ENCODE measurements around the gene PLEKHO1. TPM values are rescaled to one million over a fixed set of nuclear protein-coding genes. Genes with fewer than 3 reads are reported as not detected.
A peak's percentile ranks its signal among the peaks of the same experiment; 100 is the strongest.

Gene PLEKHO1
- total RNA-seq, 8 experiments from 2014 or later, result 28.1 to 143 (median 48.9) TPM

DNA sequence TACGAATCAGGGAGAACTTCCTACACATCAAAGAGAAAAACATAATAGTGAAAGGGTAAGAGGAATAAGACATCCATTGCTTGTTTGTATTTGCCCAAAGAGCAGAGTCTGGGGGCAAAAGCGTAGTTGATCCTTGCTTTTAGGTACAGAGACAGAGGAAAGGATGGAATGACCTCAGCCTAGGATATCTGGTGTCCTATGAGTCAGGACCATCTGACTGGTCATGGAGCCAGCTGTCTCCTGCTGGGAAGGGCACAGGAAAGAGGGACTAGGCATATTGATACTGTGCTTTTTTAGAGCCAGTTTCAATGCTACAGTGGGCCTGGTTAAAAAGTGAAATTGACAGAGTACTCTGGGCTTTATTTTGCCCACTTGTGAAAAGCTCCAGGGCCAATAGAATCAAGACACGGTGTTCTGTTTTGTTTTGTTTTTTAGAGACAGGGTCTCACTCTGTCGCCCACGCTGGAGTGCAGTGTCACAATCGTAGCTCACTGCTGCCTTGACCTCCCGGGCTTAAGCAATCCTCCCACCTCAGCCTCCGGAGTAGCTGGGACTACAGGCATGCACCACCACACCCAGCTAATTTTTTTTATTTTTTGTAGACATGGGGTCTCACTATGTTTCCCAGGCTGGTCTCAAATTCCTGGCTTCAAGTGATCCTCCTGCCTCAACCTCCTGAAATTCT lies 3.2 kb downstream of the PLEKHO1 start:
- in situ Hi-C loops (cut with MboI; ENCODE audit: low pct_unique_long_range_greater_than_20kb in 2 of 9, low sequenced_read_pairs in 9 of 9, unreplicated experiment in 9 of 9), result no loop called here
- ATAC-seq (replicated peaks in 6 of 8), result peak in 1 of 8 experiments; percentile 2
- Histone ChIP-seq H3K4me3 (no peak overlapping the region), H3K27ac (no peak overlapping the region), H3K4me1 (replicated peaks in 1 of 2) (peaks cover 20 to 27% of the 10 kb centered on the region in 2 donors)
- WGBS, 10 experiments, result 52 to 97% (median 92%) methylated on average over 2 to 8 of the region's 8 CpGs

DNA sequence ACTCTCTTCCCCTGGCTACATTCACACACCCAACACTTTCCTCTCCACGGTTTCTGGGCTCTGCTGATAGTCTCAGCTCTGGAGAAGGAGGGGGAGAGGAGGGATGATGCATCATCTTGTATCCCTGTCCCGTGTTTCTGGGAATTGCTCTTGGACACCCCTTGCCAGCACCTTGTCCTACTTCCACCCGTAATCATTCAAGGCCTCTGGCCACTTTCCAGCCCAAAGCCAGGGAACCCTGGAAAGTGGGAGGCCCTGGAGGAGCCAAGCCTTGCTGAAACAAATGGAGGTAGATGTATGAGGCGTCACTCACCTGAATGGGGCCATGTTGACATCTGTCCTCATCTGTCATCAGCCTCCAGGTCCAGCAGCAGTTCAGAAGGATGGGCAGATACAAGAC lies 4.4 kb downstream of the PLEKHO1 start:
- Histone ChIP-seq H3K27ac (no peak overlapping the region), H3K4me1 (replicated peaks in 1 of 2) (peaks cover 16 to 20% of the 10 kb centered on the region in 2 donors), H3K4me3 (no peak overlapping the region)
- WGBS, 10 experiments, result 0 to 97% (median 83%) methylated on average over 1 to 4 of the region's 4 CpGs; no CpG with 5 or more reads in 1 of the 10 experiments
- no peak for ATAC-seq (replicated peaks in 6 of 8)
- in situ Hi-C loops (cut with MboI; ENCODE audit: low pct_unique_long_range_greater_than_20kb in 2 of 9, low sequenced_read_pairs in 9 of 9, unreplicated experiment in 9 of 9), result no loop called here

DNA sequence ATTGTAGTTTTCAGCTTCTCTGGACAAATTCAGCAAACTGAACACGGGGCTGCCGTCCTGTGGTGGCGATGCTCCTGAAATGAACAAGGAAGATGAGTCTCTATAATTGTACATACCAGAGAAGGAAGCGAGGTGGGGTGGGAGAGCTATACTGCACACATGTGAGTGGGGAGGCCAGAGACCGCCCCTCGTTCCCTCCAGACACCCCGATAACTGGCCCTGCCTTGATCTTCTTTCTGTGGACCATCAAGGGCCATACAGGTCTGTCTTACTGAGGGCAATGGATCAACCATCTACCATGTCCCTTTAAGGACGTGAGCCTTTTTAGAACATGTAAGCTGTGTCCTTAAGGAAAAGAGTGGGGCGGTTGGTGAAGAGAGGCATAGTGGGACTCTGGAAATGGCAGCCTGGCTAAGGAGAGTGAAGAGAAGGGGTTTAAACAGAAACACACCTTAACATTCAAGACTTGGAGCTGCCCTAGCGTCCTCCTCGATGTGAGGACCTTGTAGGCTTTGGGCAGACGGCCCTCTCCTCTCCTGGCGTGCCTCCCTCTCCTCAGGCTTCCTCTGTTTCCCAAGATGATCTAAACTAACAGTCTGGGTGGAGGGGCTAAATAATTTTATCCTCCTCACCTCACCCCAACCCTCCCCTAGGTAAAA lies 5.8 kb downstream of the PLEKHO1 start:
- Histone ChIP-seq H3K4me1 (replicated peaks in 1 of 2) (peaks cover 16 to 20% of the 10 kb centered on the region in 2 donors), H3K27ac (no peak overlapping the region), H3K4me3 (no peak overlapping the region)
- ATAC-seq (replicated peaks in 6 of 8), result no peak
- WGBS, 10 experiments, result 92 to 100% (median 99%) methylated on average over 2 to 13 of the region's 13 CpGs; no CpG with 5 or more reads in 2 of the 10 experiments
- in situ Hi-C loops (cut with MboI; ENCODE audit: low pct_unique_long_range_greater_than_20kb in 2 of 9, low sequenced_read_pairs in 9 of 9, unreplicated experiment in 9 of 9), result no loop called here

DNA sequence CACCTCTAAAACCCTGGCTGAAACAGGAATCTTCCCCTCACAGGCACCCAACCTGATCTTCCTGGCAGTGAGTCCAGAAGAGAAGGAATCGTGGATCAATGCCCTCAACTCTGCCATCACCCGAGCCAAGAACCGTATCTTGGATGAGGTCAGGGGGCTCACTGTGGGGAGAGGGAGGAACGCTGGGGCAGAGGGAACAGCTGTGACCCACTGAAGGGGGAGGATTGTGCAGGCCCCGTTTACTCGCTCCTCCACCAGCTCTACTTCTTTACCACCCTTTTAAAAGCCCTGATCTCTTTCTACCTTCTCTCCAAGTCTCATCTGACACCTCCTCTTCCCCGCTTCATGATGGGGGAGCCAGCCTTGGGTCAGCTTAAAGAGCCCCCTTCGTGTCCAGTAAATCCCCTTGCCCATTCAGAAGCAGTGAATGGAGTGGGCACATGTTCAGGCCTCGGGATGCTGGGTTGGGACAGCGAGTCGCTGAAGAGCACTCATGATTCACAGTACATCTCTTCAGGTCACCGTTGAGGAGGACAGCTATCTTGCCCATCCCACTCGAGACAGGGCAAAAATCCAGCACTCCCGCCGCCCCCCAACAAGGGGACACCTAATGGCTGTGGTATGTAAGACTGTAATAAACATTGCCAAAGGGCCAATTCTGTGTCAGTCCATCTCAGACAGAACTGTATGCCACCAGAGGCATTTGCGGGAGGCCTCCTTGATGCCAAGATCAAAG lies 7.3 kb downstream of the PLEKHO1 start:
- in situ Hi-C loops (cut with MboI; ENCODE audit: low pct_unique_long_range_greater_than_20kb in 2 of 9, low sequenced_read_pairs in 9 of 9, unreplicated experiment in 9 of 9), result no loop called here
- Histone ChIP-seq H3K27ac (no peak overlapping the region), H3K4me3 (no peak overlapping the region), H3K4me1 (replicated peaks in 1 of 2) (peaks cover 18 to 28% of the 10 kb centered on the region in 2 donors)
- 52 to 100% (median 94%) methylated on average over 1 to 11 of the region's 16 CpGs; no CpG with 5 or more reads in 1 of the 10 experiments for WGBS, 10 experiments
- ATAC-seq (replicated peaks in 6 of 8), result no peak

DNA sequence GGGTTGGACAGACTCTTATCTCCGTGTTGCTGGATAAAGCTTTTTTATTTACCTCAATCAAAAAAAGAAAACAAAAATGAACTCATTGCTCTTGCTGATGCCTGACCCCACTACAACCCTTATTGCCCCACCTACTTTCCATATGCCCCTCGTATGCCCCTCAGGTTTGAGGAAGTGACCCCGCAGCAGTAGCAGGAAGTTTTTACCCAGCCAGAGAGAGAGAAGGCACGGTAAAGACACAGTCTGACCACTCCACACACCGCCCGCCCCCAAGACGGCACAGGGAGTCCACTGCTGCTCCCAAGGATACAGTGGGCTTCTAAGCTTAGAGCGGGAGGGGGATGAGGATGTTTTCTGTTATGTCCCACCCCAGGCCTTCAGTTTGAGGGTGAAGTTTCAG lies 9.8 kb downstream of the PLEKHO1 start:
- no peak for ATAC-seq (replicated peaks in 6 of 8)
- no peak overlapping the region for H3K27ac ChIP-seq
- 93 to 100% (median 100%) methylated on average over 1 to 6 of the region's 8 CpGs; no CpG with 5 or more reads in 3 of the 10 experiments for WGBS, 10 experiments
- H3K4me3 ChIP-seq, result no peak overlapping the region
- in situ Hi-C loops (cut with MboI; ENCODE audit: low pct_unique_long_range_greater_than_20kb in 2 of 9, low sequenced_read_pairs in 9 of 9, unreplicated experiment in 9 of 9), result no loop called here
- H3K4me1 ChIP-seq (replicated peaks in 1 of 2), result peaks cover 28 to 31% of the 10 kb centered on the region in 2 donors

DNA sequence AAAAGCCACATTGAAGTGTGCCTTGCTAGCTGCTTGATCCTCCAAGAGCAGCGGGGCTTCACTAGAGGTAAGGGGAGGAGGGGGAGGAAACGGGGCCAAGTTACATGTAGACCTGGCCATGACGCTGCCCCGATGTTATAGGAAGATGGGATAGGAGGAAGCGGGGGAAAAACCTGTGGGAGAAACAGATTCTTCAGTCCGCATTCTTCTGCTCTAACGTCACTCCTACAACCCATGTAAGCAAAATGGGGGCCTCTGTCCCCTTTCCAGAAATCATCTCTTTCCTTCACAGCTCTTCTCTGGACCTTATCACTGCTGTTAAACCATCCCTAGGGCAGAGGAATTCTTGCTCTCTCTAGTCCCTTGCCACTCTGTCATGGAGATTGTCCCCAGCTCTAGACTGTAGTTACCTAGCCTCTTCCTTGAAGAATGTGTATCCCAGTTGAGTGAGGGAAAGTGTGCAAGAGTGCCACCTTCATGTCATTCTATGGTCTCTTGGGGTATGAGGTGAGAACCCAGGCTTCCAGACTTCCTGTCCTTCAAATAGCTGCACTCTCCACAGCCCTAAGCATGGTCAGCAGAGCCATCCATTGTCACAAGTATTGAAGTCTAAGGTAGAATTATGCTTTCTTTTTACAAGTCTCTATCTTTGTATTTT lies 11.4 kb downstream of the PLEKHO1 start:
- H3K4me3 ChIP-seq, result no peak overlapping the region
- WGBS, 10 experiments, result 80 to 90% (median 88%) methylated on average over 2 to 5 of the region's 7 CpGs; no CpG with 5 or more reads in 5 of the 10 experiments

DNA sequence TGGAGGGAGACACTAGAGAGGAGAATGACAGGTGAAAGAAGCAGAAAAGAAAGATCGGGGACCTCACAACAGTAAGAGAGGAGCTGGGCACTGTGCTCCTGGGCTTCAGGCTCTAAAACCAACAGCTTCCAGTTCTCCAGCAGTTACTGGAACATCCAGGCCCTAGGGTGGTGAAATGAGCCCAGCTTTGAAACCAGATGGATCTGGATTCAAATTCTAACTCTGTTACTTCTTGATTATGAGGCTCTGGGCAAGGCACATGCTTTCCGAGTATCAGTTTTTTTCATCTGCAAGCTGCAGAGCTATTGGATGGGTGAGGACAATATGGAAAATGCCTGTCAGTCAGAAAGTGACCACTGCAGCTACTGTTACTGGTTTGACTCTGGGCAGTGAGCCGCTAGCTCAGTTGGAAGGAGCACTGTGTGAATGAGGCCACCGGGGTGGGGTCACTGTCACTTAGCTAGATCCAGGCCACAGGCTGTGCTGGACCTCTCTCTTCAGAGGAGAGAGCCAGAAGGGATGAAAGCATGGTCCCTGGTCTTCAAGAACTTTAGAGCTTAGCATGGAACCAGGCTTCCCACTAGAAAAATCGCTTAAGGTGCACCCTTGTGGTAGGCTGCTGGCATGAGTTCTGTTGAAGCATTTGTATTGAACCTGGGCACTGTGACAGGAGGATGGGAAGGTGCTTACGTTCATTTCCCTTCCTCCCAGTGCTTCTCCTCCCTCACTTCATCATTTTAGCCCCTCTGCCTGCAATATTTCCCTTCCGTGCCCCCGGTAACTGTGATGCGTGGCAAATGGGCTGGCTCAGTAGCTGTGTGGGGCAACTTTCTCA lies 12.2 kb downstream of the PLEKHO1 start:
- H3K27ac ChIP-seq, result peak overlapping the region; percentile 93 to 96
- peaks cover 28 to 32% of the 10 kb centered on the region in 2 donors for H3K4me1 ChIP-seq (replicated peaks in 1 of 2)
- H3K4me3 ChIP-seq, result peak overlapping the region; percentile 0 to 26 (median 17)
- ATAC-seq (replicated peaks in 6 of 8), result peak in 2 of 8 experiments; percentile 3 to 4
- 36 to 100% (median 70%) methylated on average over 1 to 9 of the region's 9 CpGs for WGBS, 10 experiments
- in situ Hi-C loops (cut with MboI; ENCODE audit: low pct_unique_long_range_greater_than_20kb in 2 of 9, low sequenced_read_pairs in 9 of 9, unreplicated experiment in 9 of 9), result loop anchor here in 1 of 9 experiments (10.0 kb wide), 1 partner anchor 87 kb away; no protein-coding TSS in a partner anchor

More for the DNA sequence above, 11.4 kb downstream of the PLEKHO1 start:
- in situ Hi-C loops (cut with MboI; ENCODE audit: low pct_unique_long_range_greater_than_20kb in 2 of 9, low sequenced_read_pairs in 9 of 9, unreplicated experiment in 9 of 9), result loop anchor here in 1 of 9 experiments (10.0 kb wide), 1 partner anchor 86 kb away; no protein-coding TSS in a partner anchor
- H3K27ac ChIP-seq, result peak overlapping the region in 1 of 2 donors; percentile 96
- no peak for ATAC-seq (replicated peaks in 6 of 8)
- peaks cover 28 to 32% of the 10 kb centered on the region in 2 donors for H3K4me1 ChIP-seq (replicated peaks in 1 of 2)

DNA sequence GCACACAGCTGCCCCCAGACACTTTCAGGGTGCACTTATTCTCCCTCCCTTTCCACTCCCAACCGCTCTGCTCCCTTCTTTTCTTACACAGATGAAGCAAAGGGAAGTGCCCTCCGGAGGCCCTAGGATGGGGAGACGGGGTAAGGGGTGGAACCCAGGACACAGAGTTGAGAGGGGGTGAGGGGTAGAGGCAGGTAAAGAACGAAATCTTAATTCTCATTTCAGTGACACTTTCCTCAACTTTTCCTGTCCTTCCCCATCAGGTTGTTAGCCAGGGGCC lies 12.8 kb downstream of the PLEKHO1 start:
- Histone ChIP-seq H3K27ac (peak overlapping the region; percentile 93 to 96), H3K4me1 (replicated peaks in 1 of 2) (peaks cover 28 to 32% of the 10 kb centered on the region in 2 donors), H3K4me3 (peak overlapping the region; percentile 0 to 26 (median 17))
- ATAC-seq (replicated peaks in 6 of 8), result peak in 1 of 8 experiments; percentile 0
- in situ Hi-C loops (cut with MboI; ENCODE audit: low pct_unique_long_range_greater_than_20kb in 2 of 9, low sequenced_read_pairs in 9 of 9, unreplicated experiment in 9 of 9), result loop anchor here in 1 of 9 experiments (10.0 kb wide), 1 partner anchor 88 kb away; no protein-coding TSS in a partner anchor
- 0 to 40% (median 29%) methylated on average over 1 to 3 of the region's 4 CpGs; no CpG with 5 or more reads in 5 of the 10 experiments for WGBS, 10 experiments

DNA sequence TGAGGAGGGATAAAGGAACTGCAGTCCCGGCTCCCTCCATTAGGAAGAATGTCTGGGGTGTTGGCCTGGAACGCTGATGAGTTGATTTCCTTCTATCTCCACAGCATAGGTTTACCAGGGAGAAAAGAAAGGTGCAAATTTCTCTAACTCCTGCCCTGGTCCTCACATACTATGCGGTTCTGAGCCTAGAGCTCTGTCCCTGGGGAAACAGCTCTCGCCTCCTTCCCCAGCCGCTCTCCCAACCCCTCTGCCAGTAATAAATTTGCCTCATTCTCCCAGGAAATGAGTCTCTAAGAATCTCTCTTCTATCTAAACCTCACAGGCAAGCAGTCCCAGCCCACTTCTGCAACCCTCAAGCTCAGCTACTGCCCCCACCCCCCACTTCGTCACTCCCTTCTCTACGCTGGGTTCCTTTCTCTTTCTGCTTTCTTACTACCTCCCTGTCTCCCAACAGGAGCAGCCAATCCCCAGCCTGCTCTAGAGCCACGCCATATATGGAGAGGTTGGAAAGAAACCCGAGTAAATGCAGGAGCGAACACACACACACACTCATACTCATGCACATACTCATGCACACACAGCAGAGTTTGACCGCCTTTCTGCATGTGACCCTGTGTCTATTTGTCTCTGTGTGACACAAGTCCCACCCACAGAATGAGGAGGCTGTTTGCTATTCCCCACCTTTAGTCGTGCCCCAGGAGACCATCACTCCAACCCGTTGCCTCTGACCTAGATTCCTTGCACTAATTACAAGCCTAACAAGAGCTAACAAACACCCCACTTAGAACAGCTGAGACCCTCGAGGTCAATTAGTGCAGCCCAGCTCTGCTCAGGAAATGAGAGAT lies 13.4 kb downstream of the PLEKHO1 start:
- 0 to 16% (median 3%) methylated on average over 1 to 12 of the region's 14 CpGs; no CpG with 5 or more reads in 1 of the 10 experiments for WGBS, 10 experiments
- in situ Hi-C loops (cut with MboI; ENCODE audit: low pct_unique_long_range_greater_than_20kb in 2 of 9, low sequenced_read_pairs in 9 of 9, unreplicated experiment in 9 of 9), result loop anchor here in 1 of 9 experiments (10.0 kb wide), 1 partner anchor 88 kb away; no protein-coding TSS in a partner anchor
- peak overlapping the region; percentile 0 to 26 (median 17) for H3K4me3 ChIP-seq
- peak overlapping the region; percentile 93 to 96 for H3K27ac ChIP-seq
- H3K4me1 ChIP-seq (replicated peaks in 1 of 2), result peaks cover 28 to 32% of the 10 kb centered on the region in 2 donors
- ATAC-seq (replicated peaks in 6 of 8), result peak; percentile 90 to 97 (median 96)

DNA sequence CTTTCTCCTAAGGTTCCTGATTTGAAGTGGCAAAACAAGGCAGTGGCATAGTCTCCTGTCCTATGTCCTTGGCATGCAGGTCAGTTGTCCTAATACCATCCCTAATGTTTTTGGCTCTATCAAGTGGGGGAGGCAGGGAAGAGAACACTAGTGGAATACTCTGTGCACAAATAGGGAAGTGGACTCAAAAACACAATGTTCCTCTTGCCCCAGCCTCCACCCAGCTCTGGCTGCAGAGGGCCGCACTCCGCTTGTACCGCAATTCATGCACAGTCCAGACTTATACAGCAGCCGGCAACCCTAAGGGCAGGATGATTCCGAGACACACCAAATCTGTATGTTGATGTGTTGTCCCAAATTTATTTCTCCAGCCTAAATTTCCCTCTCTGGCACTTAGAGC lies 14.5 kb downstream of the PLEKHO1 start:
- Histone ChIP-seq H3K4me1 (replicated peaks in 1 of 2) (peaks cover 28 to 32% of the 10 kb centered on the region in 2 donors), H3K4me3 (no peak overlapping the region), H3K27ac (peak overlapping the region in 1 of 2 donors; percentile 96)
- in situ Hi-C loops (cut with MboI; ENCODE audit: low pct_unique_long_range_greater_than_20kb in 2 of 9, low sequenced_read_pairs in 9 of 9, unreplicated experiment in 9 of 9), result loop anchor here in 1 of 9 experiments (10.0 kb wide), 1 partner anchor 89 kb away; no protein-coding TSS in a partner anchor
- WGBS, 10 experiments, result 96 to 100% (median 100%) methylated on average over 1 to 5 of the region's 5 CpGs; no CpG with 5 or more reads in 3 of the 10 experiments
- ATAC-seq (replicated peaks in 6 of 8), result no peak

DNA sequence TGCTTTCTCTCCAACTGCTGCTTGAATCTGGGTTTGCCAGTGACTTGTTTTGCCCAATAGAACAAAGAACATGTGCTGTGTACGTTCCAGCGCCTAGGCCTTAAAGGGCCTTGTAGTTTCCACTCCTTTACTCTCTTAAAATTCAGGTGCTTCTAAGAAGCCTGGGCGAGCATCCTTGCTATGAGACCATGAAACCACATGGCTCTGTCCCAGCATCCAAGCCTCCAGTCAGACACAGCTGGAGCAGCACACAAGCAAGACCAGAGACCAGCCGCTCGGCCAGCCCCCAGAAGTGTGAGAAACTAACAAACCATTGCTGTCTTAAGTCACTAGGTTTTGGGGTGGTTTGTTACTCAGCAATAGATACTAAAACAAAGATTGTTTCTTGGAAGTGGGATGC lies 15.1 kb downstream of the PLEKHO1 start:
- in situ Hi-C loops (cut with MboI; ENCODE audit: low pct_unique_long_range_greater_than_20kb in 2 of 9, low sequenced_read_pairs in 9 of 9, unreplicated experiment in 9 of 9), result loop anchor here in 1 of 9 experiments (10.0 kb wide), 1 partner anchor 90 kb away; no protein-coding TSS in a partner anchor
- Histone ChIP-seq H3K27ac (no peak overlapping the region), H3K4me1 (replicated peaks in 1 of 2) (peaks cover 28 to 32% of the 10 kb centered on the region in 2 donors), H3K4me3 (no peak overlapping the region)
- ATAC-seq (replicated peaks in 6 of 8), result no peak
- 93 to 100% (median 96%) methylated on average over 1 to 5 of the region's 5 CpGs; no CpG with 5 or more reads in 5 of the 10 experiments for WGBS, 10 experiments

Measured in motor neuron (in vitro differentiated cells).